HG03159 (cell line): ENCODE data around the gene NDUFAF3.
"Not testable (repeated sequence)": the region's sequence is repeated elsewhere in the genome, so short reads cannot be mapped to it uniquely, and the experiment has no call there.

Experiments
- ATAC-seq: cut with Tn5 transposase; IDR thresholded peaks from one replicate; pipeline ENCODE4 v1.9.1; 2021; ENCODE audit warnings: mild to moderate bottlenecking, moderate library complexity; ENCODE audit not compliant: unreplicated experiment

NDUFAF3 gene

GRCh38 chr3:48999085-48999858 is 22.6 kb upstream of the NDUFAF3 start:
- no peak for ATAC-seq

DNA sequence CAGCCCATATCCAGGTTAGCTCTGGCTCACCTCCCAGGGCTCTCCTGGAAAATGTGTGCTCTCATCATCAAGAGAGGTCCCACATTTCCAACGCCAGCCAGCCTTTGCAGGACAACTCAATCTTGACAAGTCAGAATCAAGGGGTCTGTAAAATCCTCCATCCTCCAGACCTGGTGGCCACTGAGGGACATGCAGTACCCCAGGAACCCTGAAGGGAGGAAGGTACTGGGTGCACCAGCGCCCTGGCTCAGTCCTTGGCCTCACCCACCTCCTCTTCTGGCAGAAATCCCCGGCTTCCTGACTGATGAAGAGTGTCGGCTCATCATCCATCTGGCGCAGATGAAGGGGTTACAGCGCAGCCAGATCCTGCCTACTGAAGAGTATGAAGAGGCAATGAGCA is 20.8 kb upstream of the NDUFAF3 start:
- no peak for ATAC-seq

GRCh38 chr3:49004352-49005302 is 17.3 kb upstream of the NDUFAF3 start:
- no peak for ATAC-seq

GRCh38 chr3:49005303-49005680 is 16.6 kb upstream of the NDUFAF3 start:
- ATAC-seq = no peak

DNA sequence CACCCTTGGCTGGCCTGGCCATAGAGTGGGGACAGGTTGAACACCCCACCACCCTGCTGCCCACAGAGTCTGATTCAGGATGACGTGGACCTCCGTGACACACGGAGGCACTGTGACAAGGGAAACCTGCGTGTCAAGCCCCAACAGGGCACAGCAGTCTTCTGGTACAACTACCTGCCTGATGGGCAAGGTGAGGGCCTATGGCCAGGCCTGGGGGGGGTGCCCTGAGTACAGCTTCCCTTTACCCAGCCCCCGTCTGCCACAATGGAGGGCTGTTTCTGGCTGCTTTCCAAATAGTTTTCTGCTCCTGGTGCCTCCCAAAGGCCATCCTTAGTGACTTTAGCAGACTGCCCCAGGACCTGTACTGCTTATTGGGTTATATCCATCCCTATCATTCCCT is 15.9 kb upstream of the NDUFAF3 start:
- ATAC-seq = no peak

GRCh38 chr3:49006408-49007067 is 15.4 kb upstream of the NDUFAF3 start:
- no peak for ATAC-seq

- peak; percentile 84 for ATAC-seq
Observed at GRCh38 chr3:49007068-49007770, 14.7 kb upstream of the NDUFAF3 start, which contains the start of gene WDR6. TSS of gene WDR6 (plus strand) at chr3:49007391. CDS start at chr3:49007432, 41 bp downstream.

- peak; percentile 29 for ATAC-seq
Observed at GRCh38 chr3:49007771-49008528, 14.0 kb upstream of the NDUFAF3 start.

DNA sequence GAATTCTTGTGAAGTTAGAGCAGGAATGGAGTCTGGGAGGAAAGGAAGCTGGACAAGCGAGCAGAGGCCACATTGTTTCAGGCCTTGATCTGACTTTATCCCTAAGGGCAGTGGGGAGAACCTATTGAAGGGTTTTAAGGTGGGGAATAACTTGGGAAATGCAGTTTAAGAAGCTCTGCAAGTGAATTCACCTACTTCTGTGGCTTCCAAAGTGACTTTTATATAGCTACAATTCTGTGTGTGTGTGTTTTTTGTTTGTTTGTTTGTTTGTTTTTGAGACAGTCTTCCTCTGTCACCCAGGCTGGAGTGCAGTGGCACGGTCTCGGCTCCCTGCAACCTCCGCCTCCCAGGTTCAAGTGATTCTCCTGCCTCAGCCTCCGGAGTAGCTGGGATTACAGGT is 13.3 kb upstream of the NDUFAF3 start:
- ATAC-seq = not testable (repeated sequence)

- ATAC-seq = no peak
Observed at GRCh38 chr3:49009396-49009795, 12.5 kb upstream of the NDUFAF3 start.

- ATAC-seq = no peak
Observed at GRCh38 chr3:49012441-49013017, 9.4 kb upstream of the NDUFAF3 start.

GRCh38 chr3:49013113-49013737 is 8.7 kb upstream of the NDUFAF3 start:
- ATAC-seq = no peak

DNA sequence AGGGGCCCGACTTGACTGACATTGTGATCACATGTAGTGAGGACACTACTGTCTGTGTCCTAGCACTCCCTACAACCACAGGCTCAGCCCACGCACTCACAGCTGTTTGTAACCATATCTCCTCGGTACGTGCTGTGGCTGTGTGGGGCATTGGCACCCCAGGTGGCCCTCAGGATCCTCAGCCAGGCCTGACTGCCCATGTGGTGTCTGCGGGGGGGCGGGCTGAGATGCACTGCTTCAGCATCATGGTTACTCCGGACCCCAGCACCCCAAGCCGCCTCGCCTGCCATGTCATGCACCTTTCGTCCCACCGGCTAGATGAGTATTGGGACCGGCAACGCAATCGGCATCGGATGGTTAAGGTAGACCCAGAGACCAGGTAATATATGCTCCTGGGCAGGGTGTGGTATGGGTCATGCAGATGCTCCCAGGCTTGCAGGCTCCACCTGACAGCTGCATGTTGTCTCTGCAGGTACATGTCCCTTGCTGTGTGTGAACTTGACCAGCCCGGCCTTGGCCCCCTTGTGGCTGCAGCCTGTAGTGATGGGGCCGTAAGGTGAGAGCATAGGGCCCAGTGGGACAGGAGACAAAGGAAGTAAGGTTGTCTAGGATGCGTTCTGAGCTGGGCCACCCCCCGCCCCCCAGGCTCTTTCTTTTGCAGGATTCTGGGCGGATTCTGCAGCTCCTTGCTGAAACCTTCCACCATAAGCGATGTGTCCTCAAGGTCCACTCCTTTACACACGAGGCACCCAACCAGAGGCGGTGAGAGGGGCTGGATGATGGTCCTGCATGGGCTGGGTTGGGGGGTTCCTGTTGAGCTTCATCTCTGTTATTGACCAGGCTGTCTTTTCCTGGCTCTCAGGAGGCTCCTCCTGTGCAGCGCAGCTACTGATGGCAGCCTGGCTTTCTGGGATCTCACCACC is 7.9 kb upstream of the NDUFAF3 start:
- ATAC-seq = no peak

DNA sequence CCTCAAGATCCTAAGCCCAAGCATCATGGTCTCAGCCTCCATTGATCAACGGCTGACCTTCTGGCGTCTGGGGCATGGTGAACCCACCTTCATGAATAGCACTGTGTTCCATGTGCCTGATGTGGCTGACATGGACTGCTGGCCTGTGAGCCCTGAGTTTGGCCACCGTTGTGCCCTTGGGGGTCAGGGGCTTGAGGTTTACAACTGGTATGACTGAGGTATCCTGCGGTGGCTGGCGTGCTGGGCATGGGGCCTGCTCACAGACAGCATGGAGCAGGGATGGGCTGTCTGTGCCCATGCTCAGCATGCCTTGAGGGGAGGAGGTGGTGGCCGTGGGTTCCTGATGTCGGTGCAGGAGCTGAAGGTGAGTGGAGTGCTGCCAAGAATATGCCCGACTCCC is 6.8 kb upstream of the NDUFAF3 start:
- no peak for ATAC-seq

- no peak for ATAC-seq
Observed at GRCh38 chr3:49015765-49016164, 6.2 kb upstream of the NDUFAF3 start.

GRCh38 chr3:49016414-49017228 is 5.3 kb upstream of the NDUFAF3 start:
- ATAC-seq = no peak

DNA sequence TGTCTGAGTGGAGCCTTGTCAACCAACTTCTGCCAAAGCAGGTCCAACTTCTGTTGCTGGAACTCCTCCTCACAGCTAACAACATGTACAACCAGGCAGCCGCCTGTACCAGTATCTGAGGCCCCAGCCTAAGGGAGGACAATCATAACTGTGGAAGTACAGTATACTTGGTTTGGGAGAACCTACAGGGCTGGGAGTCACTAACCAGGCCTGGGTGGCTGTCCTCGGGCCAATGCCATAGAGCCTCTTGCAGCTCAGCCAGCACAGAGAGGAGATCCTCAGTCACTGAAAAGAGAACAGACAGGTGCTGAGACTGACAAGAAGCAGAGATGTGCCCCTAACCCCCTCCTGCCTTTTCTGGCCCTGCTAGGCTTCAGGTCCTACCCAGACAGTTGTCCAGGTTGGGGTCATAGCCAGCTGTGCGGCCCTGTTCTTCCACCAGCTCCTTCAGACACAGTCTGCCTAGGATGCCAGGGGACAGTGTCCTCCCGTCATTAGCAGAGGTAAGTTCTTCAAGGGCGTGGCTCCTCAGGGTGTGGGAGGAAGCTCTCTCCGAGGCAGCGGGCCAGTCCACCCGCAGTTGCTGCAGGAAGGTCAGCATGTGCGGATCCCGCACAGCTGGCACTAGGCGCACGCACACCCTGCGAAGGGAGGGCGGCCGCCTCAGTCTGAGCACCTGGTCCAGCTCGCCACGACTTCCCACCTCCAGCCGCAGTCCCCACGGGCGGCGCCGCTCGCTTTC is 4.5 kb upstream of the NDUFAF3 start:
- no peak for ATAC-seq
